ENCODE measurements around the gene DHRS3.

DHRS3 gene

GRCh38 chr1:12591267-12591938 lies 26.6 kb downstream of the DHRS3 start:
- H3K4me2 ChIP-seq (ENCODE audit: low read length), result peak overlapping the region; percentile 9
- no peaks in the 10 kb centered on the region for H3K9me3 ChIP-seq (ENCODE audit: control insufficient read depth, low read length)
- no peak overlapping the region for H3K9ac ChIP-seq
- no peak overlapping the region for H3K4me3 ChIP-seq (ENCODE audit: low read depth, low read length)
- no peaks in the 10 kb centered on the region for H3K36me3 ChIP-seq (ENCODE audit: control insufficient read depth, insufficient read depth, low read length)
- TF ChIP-seq CTCF (IDR thresholded peaks at IDR 0.05), result no peak
- no peaks in the 10 kb centered on the region for H3K27me3 ChIP-seq (ENCODE audit: control insufficient read depth, insufficient read depth, low read length)
- H2AFZ ChIP-seq, result no peak overlapping the region
- H3K27ac ChIP-seq, result no peak overlapping the region
- peaks cover 6% of the 10 kb centered on the region for H3K79me2 ChIP-seq
- no peaks in the 10 kb centered on the region for H3K4me1 ChIP-seq

- H3K9me3 ChIP-seq (ENCODE audit: control insufficient read depth, low read length), result no peaks in the 10 kb centered on the region
- no peak overlapping the region for H2AFZ ChIP-seq
- no peak overlapping the region for H3K27ac ChIP-seq
Measured at GRCh38 chr1:12588695-12589094, 29.3 kb downstream of the DHRS3 start.

GRCh38 chr1:12587981-12588640 lies 29.9 kb downstream of the DHRS3 start:
- no peak overlapping the region for H3K4me3 ChIP-seq (ENCODE audit: low read depth, low read length)
- no peak overlapping the region for H3K4me2 ChIP-seq (ENCODE audit: low read length)
- no peaks in the 10 kb centered on the region for H3K27me3 ChIP-seq (ENCODE audit: control insufficient read depth, insufficient read depth, low read length)
- TF ChIP-seq CTCF (IDR thresholded peaks at IDR 0.05), result no peak
- no peak overlapping the region for H2AFZ ChIP-seq
- peaks cover 3% of the 10 kb centered on the region for H3K79me2 ChIP-seq
- H3K9ac ChIP-seq, result no peak overlapping the region
- H3K9me3 ChIP-seq (ENCODE audit: control insufficient read depth, low read length), result no peaks in the 10 kb centered on the region
- H3K27ac ChIP-seq, result no peak overlapping the region
- H3K4me1 ChIP-seq, result no peaks in the 10 kb centered on the region
- no peaks in the 10 kb centered on the region for H3K36me3 ChIP-seq (ENCODE audit: control insufficient read depth, insufficient read depth, low read length)

More at GRCh38 chr1:12588695-12589094, 29.3 kb downstream of the DHRS3 start:
- no peak overlapping the region for H3K9ac ChIP-seq
- H3K4me2 ChIP-seq (ENCODE audit: low read length), result no peak overlapping the region
- no peaks in the 10 kb centered on the region for H3K36me3 ChIP-seq (ENCODE audit: control insufficient read depth, insufficient read depth, low read length)
- no peaks in the 10 kb centered on the region for H3K4me1 ChIP-seq
- peaks cover 3% of the 10 kb centered on the region for H3K79me2 ChIP-seq
- no peaks in the 10 kb centered on the region for H3K27me3 ChIP-seq (ENCODE audit: control insufficient read depth, insufficient read depth, low read length)
- H3K4me3 ChIP-seq (ENCODE audit: low read depth, low read length), result no peak overlapping the region
- TF ChIP-seq CTCF (IDR thresholded peaks at IDR 0.05), result no peak

GRCh38 chr1:12585951-12586942 lies 31.8 kb downstream of the DHRS3 start:
- Histone ChIP-seq H2AFZ (no peak overlapping the region), H3K9ac (no peak overlapping the region), H3K4me3 (ENCODE audit: low read depth, low read length) (no peak overlapping the region), H3K9me3 (ENCODE audit: control insufficient read depth, low read length) (no peaks in the 10 kb centered on the region), H3K27me3 (ENCODE audit: control insufficient read depth, insufficient read depth, low read length) (no peaks in the 10 kb centered on the region), H3K36me3 (ENCODE audit: control insufficient read depth, insufficient read depth, low read length) (no peaks in the 10 kb centered on the region), H3K27ac (no peak overlapping the region), H3K4me2 (ENCODE audit: low read length) (no peak overlapping the region), H3K4me1 (no peaks in the 10 kb centered on the region), H3K79me2 (peaks cover 3% of the 10 kb centered on the region)
- TF ChIP-seq CTCF (IDR thresholded peaks at IDR 0.05), result no peak
